HG02588 (cell line): ENCODE data around the gene HDLBP.

Experiments used
- ATAC-seq: cut with Tn5 transposase; IDR thresholded peaks from one replicate; pipeline ENCODE4 v1.9.1; 2021; ENCODE audit warnings: mild to moderate bottlenecking, moderate library complexity; ENCODE audit not compliant: unreplicated experiment

The HDLBP gene

GRCh38 chr2:241179899-241180298 is 135.6 kb downstream of the HDLBP start:
- ATAC-seq, result no peak

GRCh38 chr2:241178961-241179360 is 136.5 kb downstream of the HDLBP start:
- no peak for ATAC-seq

GRCh38 chr2:241177526-241178334 is 137.7 kb downstream of the HDLBP start:
- ATAC-seq, result no peak
